ENCODE measurements around the gene PKNOX2.
"Not testable (repeated sequence)": the region's sequence is repeated elsewhere in the genome, so short reads cannot be mapped to it uniquely, and the experiment has no call there.

PKNOX2 gene

GRCh38 chr11:125221461-125221860 is 56.9 kb downstream of the PKNOX2 start:
- no peak for TF ChIP-seq CTCF (IDR thresholded peaks at IDR 0.05; ENCODE audit: insufficient read depth, low read length, poor library complexity, severe bottlenecking)
- Histone ChIP-seq H3K27me3 (replicated peaks; ENCODE audit: control insufficient read depth, insufficient read depth, low read length) (peaks cover 2% of the 10 kb centered on the region; the same call in 1 of the 2 replicates), H3K36me3 (ENCODE audit: control insufficient read depth, insufficient read depth, low read length) (no peaks in the 10 kb centered on the region), H3K4me3 (replicated peaks; ENCODE audit: low read depth, low read length) (no peak overlapping the region)
- DNase-seq (ENCODE audit: extremely low read depth, insufficient read length) = no peak

- Histone ChIP-seq H3K4me3 (replicated peaks; ENCODE audit: low read depth, low read length) (no peak overlapping the region), H3K27me3 (replicated peaks; ENCODE audit: control insufficient read depth, insufficient read depth, low read length) (no peaks in the 10 kb centered on the region; the same call in 1 of the 2 replicates), H3K36me3 (ENCODE audit: control insufficient read depth, insufficient read depth, low read length) (no peaks in the 10 kb centered on the region)
- no peak for DNase-seq (ENCODE audit: extremely low read depth, insufficient read length)
- TF ChIP-seq CTCF (IDR thresholded peaks at IDR 0.05; ENCODE audit: insufficient read depth, low read length, poor library complexity, severe bottlenecking) = no peak
These were observed 57.9 kb downstream of the PKNOX2 start for GRCh38 chr11:125222494-125222893.

- not testable (repeated sequence) for H3K27me3 ChIP-seq (replicated peaks; ENCODE audit: control insufficient read depth, insufficient read depth, low read length); DNase-seq (ENCODE audit: extremely low read depth, insufficient read length); H3K4me3 ChIP-seq (replicated peaks; ENCODE audit: low read depth, low read length); H3K36me3 ChIP-seq (ENCODE audit: control insufficient read depth, insufficient read depth, low read length)
These were observed 58.6 kb downstream of the PKNOX2 start for GRCh38 chr11:125223161-125223560.

- Histone ChIP-seq H3K36me3 (ENCODE audit: control insufficient read depth, insufficient read depth, low read length) (no peaks in the 10 kb centered on the region), H3K27me3 (replicated peaks; ENCODE audit: control insufficient read depth, insufficient read depth, low read length) (no peaks in the 10 kb centered on the region), H3K4me3 (replicated peaks; ENCODE audit: low read depth, low read length) (no peak overlapping the region)
- no peak for TF ChIP-seq CTCF (IDR thresholded peaks at IDR 0.05; ENCODE audit: insufficient read depth, low read length, poor library complexity, severe bottlenecking)
- DNase-seq (ENCODE audit: extremely low read depth, insufficient read length) = no peak
These were observed 59.4 kb downstream of the PKNOX2 start for GRCh38 chr11:125223901-125224361.

GRCh38 chr11:125224391-125225021 is 60.0 kb downstream of the PKNOX2 start:
- Histone ChIP-seq H3K27me3 (replicated peaks; ENCODE audit: control insufficient read depth, insufficient read depth, low read length) (no peaks in the 10 kb centered on the region), H3K36me3 (ENCODE audit: control insufficient read depth, insufficient read depth, low read length) (no peaks in the 10 kb centered on the region), H3K4me3 (replicated peaks; ENCODE audit: low read depth, low read length) (no peak overlapping the region)
- no peak for TF ChIP-seq CTCF (IDR thresholded peaks at IDR 0.05; ENCODE audit: insufficient read depth, low read length, poor library complexity, severe bottlenecking)
- DNase-seq (ENCODE audit: extremely low read depth, insufficient read length) = no peak

GRCh38 chr11:125225401-125225800 is 60.9 kb downstream of the PKNOX2 start:
- Histone ChIP-seq H3K36me3 (ENCODE audit: control insufficient read depth, insufficient read depth, low read length) (no peaks in the 10 kb centered on the region), H3K27me3 (replicated peaks; ENCODE audit: control insufficient read depth, insufficient read depth, low read length) (no peaks in the 10 kb centered on the region), H3K4me3 (replicated peaks; ENCODE audit: low read depth, low read length) (no peak overlapping the region)
- DNase-seq (ENCODE audit: extremely low read depth, insufficient read length) = no peak
- TF ChIP-seq CTCF (IDR thresholded peaks at IDR 0.05; ENCODE audit: insufficient read depth, low read length, poor library complexity, severe bottlenecking) = no peak
